Measurements from ENCODE around the gene ITPRIPL2.

The ITPRIPL2 gene

DNA sequence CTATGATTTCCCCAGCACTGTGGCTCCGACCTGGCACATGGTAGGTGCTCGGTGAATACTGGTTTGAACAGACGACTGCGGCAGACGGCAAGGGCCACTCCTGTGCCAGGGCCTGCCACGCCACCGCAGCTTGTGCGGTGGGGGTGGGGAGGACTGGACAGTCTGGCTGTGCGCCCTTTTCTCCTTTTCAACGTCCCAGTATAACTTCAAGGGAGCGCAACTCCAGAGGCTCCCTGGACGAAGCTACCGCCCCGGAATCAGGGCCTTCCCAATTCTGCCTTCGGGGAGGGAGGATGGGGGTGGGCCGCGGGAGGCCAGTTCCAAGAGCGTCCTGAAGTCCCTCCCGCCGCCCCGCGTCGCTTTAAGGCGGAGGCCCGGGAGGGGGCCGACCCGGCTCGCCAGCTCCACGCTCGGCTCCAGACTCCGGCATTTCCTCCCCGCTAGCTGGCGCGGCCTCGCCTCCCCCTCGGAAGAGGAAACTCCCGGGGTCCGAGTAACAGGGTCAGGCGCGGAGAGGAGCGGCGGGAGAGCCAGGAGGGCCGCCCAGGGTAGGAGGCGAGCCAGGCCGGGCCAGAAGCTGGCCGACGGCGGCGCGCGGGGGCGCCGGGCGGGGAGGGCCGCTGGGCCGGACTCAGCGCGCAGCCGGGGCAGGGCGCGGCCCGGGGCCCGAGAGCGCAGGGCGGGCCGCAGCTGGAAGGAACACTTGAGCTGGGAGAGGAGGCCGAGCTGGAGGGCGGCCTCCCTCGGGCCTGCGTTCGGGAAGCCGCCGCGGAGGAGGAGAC, at the start of gene ITPRIPL2:
Gene ITPRIPL2 (plus strand): TSS at position 388 of the 782 bp plus-strand sequence. CDS start 498 bp downstream, outside the sequence.
- no peak for DNase-seq

- no peak for DNase-seq
Observed at GRCh38 chr16:19066988-19067348, 46.8 kb upstream of the ITPRIPL2 start.

GRCh38 chr16:19067349-19068236, 46.2 kb upstream of the ITPRIPL2 start, which contains the start of gene COQ7:
TSS of gene COQ7 (plus strand) at chr16:19067614. CDS start at chr16:19067665, 51 bp downstream.
- DNase-seq: peak; percentile 91

DNA sequence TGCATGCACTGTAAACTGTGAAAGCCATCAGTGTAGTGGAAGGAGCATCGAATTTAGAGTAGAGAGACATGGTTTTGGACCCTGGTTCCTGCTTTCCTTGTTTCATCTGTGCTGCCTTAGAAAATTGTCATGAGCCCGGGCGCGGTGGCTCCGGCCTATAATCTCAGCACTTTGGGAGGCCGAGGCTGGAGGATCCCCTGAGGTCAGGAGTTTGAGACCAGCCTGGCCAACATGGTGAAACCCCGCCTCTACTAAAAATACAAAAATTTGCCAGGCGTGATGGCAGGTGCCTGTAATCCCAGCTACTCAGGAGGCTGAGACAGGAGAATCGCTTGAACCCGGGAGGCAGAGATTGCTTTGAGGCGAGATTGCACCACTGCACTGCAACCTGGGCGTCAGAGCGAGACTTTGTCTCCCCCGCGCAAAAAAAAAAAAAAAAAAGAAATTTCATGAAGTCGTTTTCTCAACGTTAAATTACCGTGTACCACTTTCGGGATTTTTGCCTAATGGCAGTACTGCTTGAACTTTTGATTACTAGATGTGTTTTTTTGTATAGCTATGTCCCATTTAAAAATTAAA, 45.4 kb upstream of the ITPRIPL2 start:
- DNase-seq: no peak

- no peak for DNase-seq
Observed at GRCh38 chr16:19071811-19072777, 41.7 kb upstream of the ITPRIPL2 start.

DNA sequence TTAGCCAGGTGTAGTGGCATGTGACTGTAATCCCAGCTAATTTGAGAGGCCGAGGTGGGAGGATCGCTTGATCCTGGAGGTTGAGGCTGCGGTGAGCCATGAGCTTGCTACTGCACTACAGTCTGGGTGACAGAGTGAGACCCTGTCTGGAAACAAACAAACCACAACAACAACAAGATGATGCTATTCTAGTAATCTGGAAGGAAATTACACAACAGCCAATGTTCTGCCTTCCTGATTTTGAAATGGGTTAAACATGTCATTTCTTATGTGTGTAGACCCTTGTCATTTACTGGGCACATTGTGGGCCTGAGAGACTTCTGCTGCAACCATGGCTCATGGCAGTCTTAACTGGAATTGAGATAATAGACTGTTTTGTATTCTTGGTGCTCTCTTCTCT, 40.4 kb upstream of the ITPRIPL2 start:
- no peak for DNase-seq

- DNase-seq: no peak
Observed at GRCh38 chr16:19073863-19074262, 39.9 kb upstream of the ITPRIPL2 start.

- DNase-seq: no peak
Observed at GRCh38 chr16:19075511-19075910, 38.3 kb upstream of the ITPRIPL2 start.

DNA sequence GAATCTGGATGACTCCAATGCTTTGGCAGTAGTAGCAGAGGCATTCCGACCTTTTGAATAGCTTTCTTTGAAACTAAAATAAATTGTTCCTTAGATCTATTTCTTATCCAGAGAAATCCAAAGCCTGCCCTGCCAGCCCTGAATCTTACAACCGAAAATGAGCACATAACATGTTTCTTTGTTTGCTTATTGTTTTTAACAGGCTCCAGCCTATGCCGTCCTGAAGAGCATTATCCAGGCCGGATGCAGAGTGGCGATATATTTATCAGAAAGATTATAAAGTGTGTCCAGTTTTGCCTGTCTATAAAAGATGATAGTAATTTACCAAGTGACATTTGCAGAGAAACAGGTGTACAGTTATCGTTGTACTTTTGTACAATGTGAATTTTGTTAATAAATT, 35.9 kb upstream of the ITPRIPL2 start:
- DNase-seq: no peak

- no peak for DNase-seq
Observed at GRCh38 chr16:19083670-19084069, 30.1 kb upstream of the ITPRIPL2 start.

DNA sequence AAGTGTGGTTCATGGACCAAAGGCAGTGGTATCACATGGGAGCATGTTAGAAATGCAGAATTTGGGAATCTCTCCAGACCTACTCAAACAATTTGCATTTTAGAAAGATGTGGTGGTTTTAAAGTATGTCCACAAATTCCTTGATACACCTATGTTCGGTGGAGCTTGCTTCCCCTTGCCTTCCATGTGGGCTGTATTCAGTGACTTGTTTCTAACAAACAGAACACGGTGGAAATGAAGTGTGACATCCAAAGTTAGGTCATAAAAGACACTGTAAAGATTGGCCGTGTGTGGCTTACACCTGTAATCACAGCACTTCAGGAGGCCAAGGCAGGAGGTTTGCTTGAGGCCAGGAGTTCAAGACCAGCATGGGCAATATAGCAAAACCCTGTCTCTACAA, 29.6 kb upstream of the ITPRIPL2 start:
- DNase-seq: no peak

DNA sequence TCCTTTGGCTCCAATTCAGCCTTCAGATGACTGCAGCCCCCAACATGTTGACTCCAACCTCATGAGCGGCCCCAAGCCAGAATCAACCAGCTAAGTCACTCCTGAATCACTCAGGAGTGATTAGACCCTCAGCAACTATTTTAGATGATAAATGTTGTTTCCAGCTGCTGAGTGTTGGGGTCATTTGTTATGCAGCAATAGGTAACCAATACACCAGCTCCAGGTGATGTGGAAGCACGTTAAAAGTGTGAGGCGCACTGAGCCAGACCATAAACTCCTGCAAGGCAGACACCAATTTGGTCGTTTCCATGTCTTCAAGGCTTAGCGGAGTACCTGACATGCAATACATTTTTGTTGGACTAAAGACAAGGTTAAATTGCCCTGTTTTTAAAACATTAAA, 28.9 kb upstream of the ITPRIPL2 start:
- no peak for DNase-seq

DNA sequence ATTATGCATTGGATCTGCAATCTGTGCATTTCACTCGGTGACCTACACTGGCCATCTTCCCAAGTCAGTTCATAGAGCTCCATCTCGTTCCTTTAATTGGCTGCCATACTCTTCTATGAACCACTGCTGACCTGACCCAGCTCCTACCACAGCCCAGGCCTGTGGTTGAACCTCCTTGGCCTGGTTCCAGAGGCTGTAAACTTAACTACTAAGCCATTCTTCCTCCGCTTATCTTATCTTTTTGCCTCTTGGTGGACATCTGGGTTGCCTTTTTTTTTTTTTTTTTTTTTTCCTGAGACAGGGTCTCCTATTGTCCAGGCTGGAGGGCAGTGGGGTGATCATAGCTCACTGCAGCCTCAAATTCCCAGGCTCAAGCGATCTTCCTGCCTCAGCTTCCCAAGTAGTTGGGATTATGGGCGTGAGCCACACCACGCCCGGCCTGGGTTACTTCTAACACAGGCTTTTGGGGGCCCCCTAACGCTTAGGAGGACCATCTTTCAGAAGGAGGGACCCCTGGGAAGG, 28.0 kb upstream of the ITPRIPL2 start:
- DNase-seq: no peak

DNA sequence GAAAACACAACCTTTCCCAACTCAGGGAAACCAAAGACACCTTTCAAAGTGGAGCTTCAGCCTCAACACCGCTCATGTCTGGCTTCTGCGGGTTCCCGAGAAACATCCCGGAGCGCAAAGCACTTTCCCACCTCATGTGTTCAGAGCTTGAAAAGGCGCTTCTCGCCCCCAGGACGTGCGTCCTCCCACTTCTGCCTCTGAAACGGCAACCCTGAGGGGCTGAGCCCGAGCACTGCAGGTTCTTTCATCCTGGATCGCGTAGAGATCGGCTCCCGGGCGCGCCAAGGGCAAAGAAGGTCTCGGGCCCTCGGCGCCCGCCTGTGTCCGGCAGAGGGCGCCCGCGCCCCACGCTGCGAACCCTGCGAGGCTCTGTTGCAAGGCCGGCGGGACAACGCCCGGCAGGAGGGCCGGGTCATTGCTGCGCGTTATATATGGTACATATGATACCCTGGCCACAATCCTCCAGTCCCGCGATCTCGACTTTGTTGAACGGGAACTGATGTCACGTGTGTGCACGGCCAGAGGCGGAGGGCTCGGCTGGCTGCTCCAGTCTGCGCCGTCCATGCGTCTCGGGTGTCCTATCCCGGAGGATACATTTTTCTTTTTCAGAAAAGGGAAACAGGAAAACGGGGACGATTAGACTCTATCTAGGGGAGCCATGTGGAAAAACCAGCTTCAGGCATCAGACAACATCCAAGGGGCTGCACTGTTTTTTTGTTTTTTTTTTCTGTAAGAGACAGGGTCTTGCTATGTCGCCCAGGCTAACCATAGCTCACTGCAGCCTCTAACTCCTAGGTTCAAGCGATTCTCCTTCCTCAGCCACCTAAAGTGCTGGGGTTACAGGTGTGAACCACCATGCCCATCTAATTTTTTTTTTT, 27.2 kb upstream of the ITPRIPL2 start:
- peak; percentile 82 for DNase-seq

- no peak for DNase-seq
Observed at GRCh38 chr16:19088341-19088916, 25.3 kb upstream of the ITPRIPL2 start.

GRCh38 chr16:19089410-19089955, 24.3 kb upstream of the ITPRIPL2 start:
- DNase-seq: no peak

DNA sequence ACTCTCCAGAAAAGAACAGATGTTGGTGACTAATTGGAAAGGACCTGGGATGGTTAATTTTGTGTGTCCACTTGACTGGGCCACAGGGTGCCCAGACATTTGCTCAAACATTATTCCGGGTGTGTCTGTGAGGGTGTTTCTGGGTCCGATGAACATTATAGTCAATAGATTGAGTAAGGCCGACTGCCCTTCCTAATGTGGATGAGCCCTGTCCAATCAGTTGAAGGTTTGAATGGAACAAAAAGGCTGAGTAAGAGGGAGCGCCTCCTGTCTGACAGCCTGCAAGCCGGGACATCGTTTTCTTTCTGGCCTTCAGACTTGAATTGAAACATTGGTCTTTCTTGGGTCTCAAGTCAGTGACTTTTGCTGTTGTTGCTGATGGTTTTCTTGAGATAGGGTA, 22.8 kb upstream of the ITPRIPL2 start:
- DNase-seq: no peak

DNA sequence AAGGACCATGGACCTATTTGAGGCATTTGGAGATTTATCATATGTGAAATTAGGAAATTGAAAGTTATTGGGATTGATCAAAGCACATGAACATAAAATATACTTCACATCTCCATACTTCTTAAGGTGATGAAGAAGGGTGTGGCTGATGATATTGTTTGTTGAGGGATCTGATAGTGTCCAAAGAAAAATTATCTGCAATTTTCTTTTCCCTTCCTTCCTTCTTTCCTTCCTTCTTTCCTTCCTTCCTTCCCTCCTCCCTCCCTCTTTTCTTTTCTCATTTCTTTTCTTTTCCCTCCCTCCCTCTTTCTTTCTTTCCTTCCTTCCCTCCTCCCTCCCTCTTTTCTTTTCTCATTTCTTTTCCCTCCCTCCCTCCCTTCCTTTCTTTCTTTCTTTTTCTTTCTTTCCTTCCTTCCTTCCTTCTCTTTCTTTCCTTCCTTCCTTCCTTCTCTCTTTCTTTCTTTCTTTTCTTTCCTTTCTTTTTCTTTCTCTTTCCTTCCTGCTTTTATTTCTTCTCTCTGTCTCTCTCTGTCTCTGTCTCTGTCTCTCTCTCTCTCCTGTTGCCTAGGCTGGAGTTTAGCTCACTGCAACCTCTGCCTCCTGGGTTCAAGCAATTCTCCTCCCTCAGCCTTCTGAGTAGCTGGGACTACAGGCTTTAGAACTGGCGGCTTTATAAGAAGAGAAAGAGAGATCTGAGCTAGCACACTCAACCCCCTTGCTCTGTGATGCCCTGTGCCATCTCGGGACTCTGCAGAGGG, 20.9 kb upstream of the ITPRIPL2 start:
- DNase-seq: no peak

Data from SHP77 treated with DMSO at 0.1 percent for 48 hours (cell line).